Measurements from ENCODE around the gene IGFBP7. TPM values are rescaled to one million over a fixed set of nuclear protein-coding genes. Genes with fewer than 3 reads are reported as not detected.

The IGFBP7 gene
- total RNA-seq, 2 donors from 2014 or later = not detected

- H3K9me3 Mint-ChIP-seq = no peaks in the 10 kb centered on the region
- H3K36me3 Mint-ChIP-seq (ENCODE audit: insufficient read depth in 2 of 2) = peaks cover 19 to 52% of the 10 kb centered on the region in 2 donors
- no peaks in the 10 kb centered on the region for H3K27me3 Mint-ChIP-seq (ENCODE audit: low read depth)
- no peaks in the 10 kb centered on the region for H3K4me1 Mint-ChIP-seq (ENCODE audit: low read depth)
- ATAC-seq (replicated peaks in 1 of 2) (no peak), DNase-seq (no peak)
- H3K4me3 Mint-ChIP-seq = no peak overlapping the region
- no peak overlapping the region for H3K27ac Mint-ChIP-seq
These were observed 89.6 kb downstream of the IGFBP7 start for GRCh38 chr4:57020467-57021101.

DNA sequence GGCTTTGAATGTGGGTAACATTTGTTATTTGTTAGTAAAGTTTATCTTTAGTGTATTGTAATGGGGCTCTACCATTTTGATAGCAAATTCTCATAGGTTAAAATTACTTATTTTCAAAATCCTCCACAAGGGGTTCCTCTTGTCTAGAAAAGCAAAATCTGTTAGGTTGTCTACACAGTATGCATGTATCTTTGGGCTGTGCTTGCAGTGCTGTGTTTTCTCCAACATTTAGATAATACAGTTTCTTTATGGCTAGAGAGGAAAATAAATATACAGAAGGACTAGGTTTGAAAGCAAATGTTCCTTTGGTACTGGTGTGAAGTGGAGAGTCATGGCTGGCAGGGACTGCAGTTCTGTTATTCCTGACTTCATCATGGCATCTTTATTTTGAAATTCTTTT is 91.2 kb downstream of the IGFBP7 start:
- H3K9me3 Mint-ChIP-seq = no peaks in the 10 kb centered on the region
- no peaks in the 10 kb centered on the region for H3K27me3 Mint-ChIP-seq (ENCODE audit: low read depth)
- no peak overlapping the region for H3K4me3 Mint-ChIP-seq
- ATAC-seq (replicated peaks in 1 of 2) (no peak), DNase-seq (no peak)
- H3K36me3 Mint-ChIP-seq (ENCODE audit: insufficient read depth in 2 of 2) = peaks cover 21 to 46% of the 10 kb centered on the region in 2 donors
- H3K4me1 Mint-ChIP-seq (ENCODE audit: low read depth) = no peaks in the 10 kb centered on the region
- H3K27ac Mint-ChIP-seq = peak overlapping the region; percentile 7

GRCh38 chr4:57013543-57014120 is 96.6 kb downstream of the IGFBP7 start:
- H3K4me3 Mint-ChIP-seq = no peak overlapping the region
- H3K27ac Mint-ChIP-seq = no peak overlapping the region
- H3K36me3 Mint-ChIP-seq (ENCODE audit: insufficient read depth in 2 of 2) = peaks cover 19 to 39% of the 10 kb centered on the region in 2 donors

DNA sequence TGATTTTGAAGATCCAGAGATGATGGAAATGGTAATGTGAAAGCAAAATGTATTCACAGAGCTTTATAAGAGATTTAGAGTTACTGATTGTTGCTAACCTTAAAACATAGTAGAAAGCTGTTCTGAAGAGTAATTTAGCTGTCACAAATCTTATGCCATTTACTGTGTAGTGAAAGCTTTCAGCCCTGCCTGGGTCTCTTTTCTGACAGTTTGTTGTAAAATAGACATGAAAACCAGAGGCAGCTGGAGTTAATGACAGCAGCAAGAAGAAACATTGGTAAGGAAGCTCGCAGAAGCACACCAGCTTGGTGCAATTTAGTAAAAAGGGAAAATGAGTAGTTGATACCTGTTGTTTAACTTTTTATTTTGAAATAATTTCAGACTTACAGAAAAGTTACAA is 110.4 kb downstream of the IGFBP7 start:
- Mint-ChIP-seq H3K27me3 (ENCODE audit: low read depth) (no peaks in the 10 kb centered on the region), H3K27ac (peak overlapping the region; percentile 24)

More at GRCh38 chr4:57013543-57014120, 96.6 kb downstream of the IGFBP7 start:
- Mint-ChIP-seq H3K9me3 (no peaks in the 10 kb centered on the region), H3K27me3 (ENCODE audit: low read depth) (no peaks in the 10 kb centered on the region), H3K4me1 (ENCODE audit: low read depth) (no peaks in the 10 kb centered on the region)
- ATAC-seq (replicated peaks in 1 of 2) = no peak
- DNase-seq = no peak

DNA sequence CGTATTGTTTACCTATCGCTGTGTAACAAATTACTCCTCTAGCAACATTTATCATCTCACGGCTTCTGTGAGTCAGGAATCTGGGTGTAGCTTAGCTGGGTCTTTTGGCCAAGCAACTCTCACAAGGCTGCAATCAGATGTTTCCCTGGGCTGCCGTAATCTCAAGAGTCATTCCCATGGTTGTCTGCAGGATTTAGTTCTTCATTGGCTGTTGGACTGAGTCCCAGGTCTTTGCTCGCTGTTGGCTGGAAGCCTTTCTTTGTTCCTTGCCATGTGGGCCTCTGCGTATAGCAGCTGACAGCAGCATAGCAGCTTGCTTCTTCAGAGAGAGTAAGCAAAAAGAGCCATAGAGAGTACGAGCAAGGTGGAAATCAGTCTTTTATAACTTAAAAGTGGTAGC is 114.7 kb downstream of the IGFBP7 start:
- ATAC-seq (replicated peaks in 1 of 2) (no peak), DNase-seq (no peak)
- Mint-ChIP-seq H3K27ac (peak overlapping the region; percentile 5), H3K4me3 (no peak overlapping the region), H3K27me3 (ENCODE audit: low read depth) (no peaks in the 10 kb centered on the region), H3K36me3 (ENCODE audit: insufficient read depth in 2 of 2) (peaks cover 10 to 58% of the 10 kb centered on the region in 2 donors), H3K4me1 (ENCODE audit: low read depth) (peaks cover 12% of the 10 kb centered on the region), H3K9me3 (no peaks in the 10 kb centered on the region)

More for the DNA sequence above, 110.4 kb downstream of the IGFBP7 start:
- Mint-ChIP-seq H3K9me3 (no peaks in the 10 kb centered on the region), H3K4me3 (no peak overlapping the region), H3K4me1 (ENCODE audit: low read depth) (no peaks in the 10 kb centered on the region), H3K36me3 (ENCODE audit: insufficient read depth in 2 of 2) (peaks cover 11 to 48% of the 10 kb centered on the region in 2 donors)
- ATAC-seq (replicated peaks in 1 of 2) (no peak), DNase-seq (no peak)

- Mint-ChIP-seq H3K9me3 (no peaks in the 10 kb centered on the region), H3K27me3 (ENCODE audit: low read depth) (no peaks in the 10 kb centered on the region), H3K36me3 (ENCODE audit: insufficient read depth in 2 of 2) (peaks cover 8 to 34% of the 10 kb centered on the region in 2 donors), H3K27ac (peak overlapping the region; percentile 91), H3K4me3 (no peak overlapping the region), H3K4me1 (ENCODE audit: low read depth) (peaks cover 24% of the 10 kb centered on the region)
- ATAC-seq (replicated peaks in 1 of 2) (no peak), DNase-seq (no peak)
These were observed 119.9 kb downstream of the IGFBP7 start for GRCh38 chr4:56990109-56990905.

DNA sequence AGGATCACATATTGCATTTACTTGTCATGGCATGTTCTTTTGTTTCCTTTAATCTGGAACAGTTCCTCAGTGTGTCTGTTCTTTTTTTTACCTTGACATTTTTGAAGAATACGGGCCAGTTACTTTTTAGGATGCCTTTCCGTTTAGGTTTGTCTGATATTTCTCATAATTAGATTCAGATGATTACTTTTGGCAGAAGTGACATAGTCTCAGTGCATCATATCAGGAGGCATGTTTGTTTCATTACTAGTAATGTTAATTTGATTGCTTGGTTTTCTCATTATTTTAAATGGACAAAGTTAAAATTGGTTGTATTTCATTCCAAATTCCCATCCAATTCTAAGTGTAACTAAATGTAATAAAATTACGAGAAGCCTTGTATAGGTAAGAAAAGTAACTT is 123.2 kb downstream of the IGFBP7 start:
- H3K4me3 Mint-ChIP-seq = no peak overlapping the region
- peaks cover 51% of the 10 kb centered on the region for H3K4me1 Mint-ChIP-seq (ENCODE audit: low read depth)
- no peaks in the 10 kb centered on the region for H3K27me3 Mint-ChIP-seq (ENCODE audit: low read depth)
- H3K27ac Mint-ChIP-seq = no peak overlapping the region
- DNase-seq (no peak), ATAC-seq (replicated peaks in 1 of 2) (no peak)
- peaks cover 5 to 26% of the 10 kb centered on the region in 2 donors for H3K36me3 Mint-ChIP-seq (ENCODE audit: insufficient read depth in 2 of 2)
- no peaks in the 10 kb centered on the region for H3K9me3 Mint-ChIP-seq

DNA sequence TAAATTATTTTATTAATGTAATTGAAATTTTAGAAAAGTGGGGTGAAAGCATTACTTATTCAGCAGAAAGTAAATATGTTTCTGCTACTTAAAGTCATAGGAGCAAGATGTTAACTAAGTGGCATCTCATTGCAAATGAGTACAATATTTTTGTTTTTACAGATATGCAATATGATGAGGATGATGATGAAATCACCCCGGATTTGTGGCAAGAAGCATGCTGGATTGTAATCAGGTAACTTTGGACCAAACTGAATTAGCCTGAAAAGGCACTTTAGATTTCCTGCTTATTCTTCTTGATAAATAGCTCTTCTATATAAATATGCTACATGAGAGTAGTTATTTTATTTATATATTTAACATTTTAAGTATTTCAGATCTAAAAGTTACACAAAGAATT is 124.0 kb downstream of the IGFBP7 start:
- Mint-ChIP-seq H3K4me3 (no peak overlapping the region), H3K27me3 (ENCODE audit: low read depth) (no peaks in the 10 kb centered on the region), H3K4me1 (ENCODE audit: low read depth) (peaks cover 53% of the 10 kb centered on the region), H3K36me3 (ENCODE audit: insufficient read depth in 2 of 2) (peaks cover 9 to 25% of the 10 kb centered on the region in 2 donors), H3K27ac (no peak overlapping the region), H3K9me3 (no peaks in the 10 kb centered on the region)
- no peak for DNase-seq
- ATAC-seq (replicated peaks in 1 of 2) = no peak

- ATAC-seq (replicated peaks in 1 of 2) (no peak), DNase-seq (no peak)
- Mint-ChIP-seq H3K27ac (peak overlapping the region; percentile 82), H3K4me1 (ENCODE audit: low read depth) (peaks cover 51% of the 10 kb centered on the region), H3K36me3 (ENCODE audit: insufficient read depth in 2 of 2) (peaks cover 13 to 26% of the 10 kb centered on the region in 2 donors), H3K27me3 (ENCODE audit: low read depth) (no peaks in the 10 kb centered on the region), H3K9me3 (no peaks in the 10 kb centered on the region), H3K4me3 (peak overlapping the region; percentile 99)
These were observed 128.4 kb downstream of the IGFBP7 start for GRCh38 chr4:56981795-56982201.

Other genes with a start within 250 kb of the IGFBP7 start
- gene REST, start 202.5 kb downstream of the IGFBP7 start, total RNA-seq = 10 to 100 TPM; 59.7 to 60.6 TPM
- gene NOA1, start 132.8 kb downstream of the IGFBP7 start, total RNA-seq = 10 to 100 TPM; 32.1 to 34.1 TPM
- 100 to 1,000 TPM; 115 to 135 TPM for gene POLR2B, start 131.5 kb downstream of the IGFBP7 start, total RNA-seq

Measured in activated T-cell treated with anti-CD3 and anti-CD28 coated beads, Interleukin-2, amount 50 U/mL, for 72 hours (primary cell).